ENCODE measurements around the gene STAT5A. TPM values are rescaled to one million over a fixed set of nuclear protein-coding genes. Genes with fewer than 3 reads are reported as not detected.

The STAT5A gene
- polyA plus RNA-seq, 1 donor (not counting 4 experiments of a cell fraction or from before 2014, with no cell fraction given) = 0.51 TPM

- H3K9me3 ChIP-seq (ENCODE audit: control insufficient read depth, low read depth, low read length) = no peaks in the 10 kb centered on the region
- TF ChIP-seq EZH2 (IDR thresholded peaks at IDR 0.05; ENCODE audit: low read length) (no peak), CTCF (optimal IDR thresholded peaks at IDR 0.05 in 1 of 3, IDR thresholded peaks at IDR 0.05 in 1 of 3, conservative IDR thresholded peaks at IDR 0.05 in 1 of 3; ENCODE audit: extremely low read depth in 1 of 3, insufficient read depth in 2 of 3, low read length in 3 of 3) (no peak)
- peaks cover 3% of the 10 kb centered on the region for H3K27me3 ChIP-seq (ENCODE audit: control insufficient read depth, extremely low read depth, insufficient read depth, low read length)
- no peak overlapping the region for H3K9ac ChIP-seq (ENCODE audit: control insufficient read depth, extremely low read depth, insufficient read depth, low read length)
- H3K36me3 ChIP-seq (ENCODE audit: control insufficient read depth in 2 of 2, extremely low read depth in 1 of 2, insufficient read depth in 2 of 2, low read length in 2 of 2) = no peaks in the 10 kb centered on the region
- H3K27ac ChIP-seq (ENCODE audit: control insufficient read depth, insufficient read depth, low read length) = no peak overlapping the region
- no peaks in the 10 kb centered on the region for H3K9me1 ChIP-seq (ENCODE audit: control insufficient read depth, extremely low read depth, insufficient read depth, low read length)
- no peak overlapping the region for H2AFZ ChIP-seq (ENCODE audit: control insufficient read depth, low read length)
- H3K4me3 ChIP-seq (ENCODE audit: control insufficient read depth in 2 of 3, extremely low read depth in 1 of 3, insufficient read depth in 2 of 3, low read depth in 1 of 3, low read length in 3 of 3) = no peak overlapping the region
- H3K4me2 ChIP-seq (ENCODE audit: control insufficient read depth, extremely low read depth, insufficient read depth, low read depth, low read length) = no peak overlapping the region
- H3K79me2 ChIP-seq (ENCODE audit: control insufficient read depth, insufficient read depth, low read length) = peaks cover 7% of the 10 kb centered on the region
- dilution Hi-C loops (cut with MboI; ENCODE audit: extremely low pct_ligation_motif_present, low sequenced_read_pairs) = no loop called here
- peaks cover 11% of the 10 kb centered on the region for H3K4me1 ChIP-seq (ENCODE audit: control insufficient read depth, extremely low read depth, insufficient read depth, low read length)
- no peak for DNase-seq (ENCODE audit: low read depth, low spot score)
- H4K20me1 ChIP-seq (ENCODE audit: control insufficient read depth, extremely low read depth, insufficient read depth, low read length) = no peaks in the 10 kb centered on the region
- no peak for FAIRE-seq
Measured at GRCh38 chr17:42279776-42280630, 8.3 kb upstream of the STAT5A start.

GRCh38 chr17:42281571-42282096 lies 6.7 kb upstream of the STAT5A start:
- dilution Hi-C loops (cut with MboI; ENCODE audit: extremely low pct_ligation_motif_present, low sequenced_read_pairs) = no loop called here
- FAIRE-seq = no peak

More at GRCh38 chr17:42281571-42282096, 6.7 kb upstream of the STAT5A start:
- Histone ChIP-seq H4K20me1 (ENCODE audit: control insufficient read depth, extremely low read depth, insufficient read depth, low read length) (no peaks in the 10 kb centered on the region), H3K79me2 (ENCODE audit: control insufficient read depth, insufficient read depth, low read length) (no peaks in the 10 kb centered on the region), H3K27me3 (ENCODE audit: control insufficient read depth, extremely low read depth, insufficient read depth, low read length) (peaks cover 3% of the 10 kb centered on the region), H3K4me3 (ENCODE audit: control insufficient read depth in 2 of 3, extremely low read depth in 1 of 3, insufficient read depth in 2 of 3, low read depth in 1 of 3, low read length in 3 of 3) (no peak overlapping the region), H3K27ac (ENCODE audit: control insufficient read depth, insufficient read depth, low read length) (no peak overlapping the region), H3K9me3 (ENCODE audit: control insufficient read depth, low read depth, low read length) (no peaks in the 10 kb centered on the region), H3K9ac (ENCODE audit: control insufficient read depth, extremely low read depth, insufficient read depth, low read length) (no peak overlapping the region), H2AFZ (ENCODE audit: control insufficient read depth, low read length) (no peak overlapping the region), H3K4me1 (ENCODE audit: control insufficient read depth, extremely low read depth, insufficient read depth, low read length) (peaks cover 11% of the 10 kb centered on the region), H3K9me1 (ENCODE audit: control insufficient read depth, extremely low read depth, insufficient read depth, low read length) (no peaks in the 10 kb centered on the region), H3K36me3 (ENCODE audit: control insufficient read depth in 2 of 2, extremely low read depth in 1 of 2, insufficient read depth in 2 of 2, low read length in 2 of 2) (no peaks in the 10 kb centered on the region), H3K4me2 (ENCODE audit: control insufficient read depth, extremely low read depth, insufficient read depth, low read depth, low read length) (no peak overlapping the region)
- TF ChIP-seq EZH2 (IDR thresholded peaks at IDR 0.05; ENCODE audit: low read length) (no peak), CTCF (optimal IDR thresholded peaks at IDR 0.05 in 1 of 3, IDR thresholded peaks at IDR 0.05 in 1 of 3, conservative IDR thresholded peaks at IDR 0.05 in 1 of 3; ENCODE audit: extremely low read depth in 1 of 3, insufficient read depth in 2 of 3, low read length in 3 of 3) (no peak)
- no peak for DNase-seq (ENCODE audit: low read depth, low spot score)
